GM23338 (cell line): Measurements from ENCODE around the gene GFER. TPM values are rescaled to one million over a fixed set of nuclear protein-coding genes. Genes with fewer than 3 reads are reported as not detected.

Source experiments
- ATAC-seq: fragments of 200-7000 bp; cut with Tn5 transposase; 3 replicates; pipeline ENCODE4 v1.9.1; 2020
- DNase-seq: peaks from one replicate; pipeline ENCODE4 v3.0.0-alpha.2; 2015; ENCODE audit warnings: low spot score
- H2AFZ ChIP-seq: fragments of 200-600 bp; sonication (generic); 2 replicates; pipeline ENCODE4 v1.8.0; 2016; ENCODE audit warnings: antibody characterized with exemption, mild to moderate bottlenecking, moderate library complexity
- H3F3A ChIP-seq: fragments of 200-600 bp; sonication (generic); replicated peaks from 2 replicates; pipeline ENCODE4 v1.8.0; 2017; ENCODE audit warnings: antibody characterized with exemption, mixed run types, low read depth
- H3K27ac ChIP-seq: fragments of 200-600 bp; sonication (generic); 2 replicates; pipeline ENCODE4 v1.6.1; 2016; ENCODE audit warnings: low read depth
- H3K27me3 ChIP-seq: fragments of 200-600 bp; sonication (generic); 2 replicates; pipeline ENCODE4 v1.8.0; 2016; ENCODE audit warnings: mild to moderate bottlenecking, mixed run types, moderate library complexity; ENCODE audit not compliant: insufficient read depth
- H3K36me3 ChIP-seq: fragments of 200-600 bp; sonication (generic); 2 replicates; pipeline ENCODE4 v1.8.0; 2016; ENCODE audit warnings: mild to moderate bottlenecking; ENCODE audit not compliant: insufficient read depth
- H3K4me1 ChIP-seq: fragments of 200-600 bp; sonication (generic); 2 replicates; pipeline ENCODE4 v1.8.0; 2016; ENCODE audit warnings: mild to moderate bottlenecking, moderate library complexity; ENCODE audit not compliant: insufficient read depth
- H3K4me2 ChIP-seq: fragments of 200-600 bp; sonication (generic); 2 replicates; pipeline ENCODE4 v1.7.1; 2017; ENCODE audit warnings: mixed run types
- H3K4me3 ChIP-seq: fragments of 200-600 bp; sonication (generic); 2 replicates; pipeline ENCODE4 v1.6.1; 2016; ENCODE audit warnings: mixed run types
- H3K79me2 ChIP-seq: fragments of 200-600 bp; sonication (generic); replicated peaks from 2 replicates; pipeline ENCODE4 v1.8.0; 2017; ENCODE audit warnings: mild to moderate bottlenecking; ENCODE audit not compliant: insufficient read depth
- H3K9me2 ChIP-seq: fragments of 200-600 bp; sonication (generic); 2 replicates; pipeline ENCODE4 v1.8.0; 2017; ENCODE audit not compliant: insufficient read depth
- H4K20me1 ChIP-seq: fragments of 200-600 bp; sonication (generic); replicated peaks from 2 replicates; pipeline ENCODE4 v1.8.0; 2017; ENCODE audit warnings: mild to moderate bottlenecking; ENCODE audit not compliant: insufficient read depth
- H3K27ac Mint-ChIP-seq: 2 replicates; pipeline ENCODE4 v1.8.0; 2020; ENCODE audit warnings: inconsistent platforms, mild to moderate bottlenecking, moderate library complexity, mixed read lengths
- H3K27me3 Mint-ChIP-seq: 3 replicates; pipeline ENCODE4 v1.8.0; 2022; ENCODE audit warnings: low read depth, mild to moderate bottlenecking, moderate library complexity, mixed read lengths, inconsistent platforms; ENCODE audit not compliant: insufficient read depth, poor library complexity
- H3K36me3 Mint-ChIP-seq: 3 replicates; pipeline ENCODE4 v1.8.0; 2021; ENCODE audit warnings: low read depth, mild to moderate bottlenecking, inconsistent platforms, moderate library complexity, mixed read lengths
- H3K4me1 Mint-ChIP-seq: 3 replicates; pipeline ENCODE4 v1.8.0; 2020; ENCODE audit warnings: mild to moderate bottlenecking, inconsistent platforms, mixed read lengths
- H3K4me3 Mint-ChIP-seq: 3 replicates; pipeline ENCODE4 v1.8.0; 2021; ENCODE audit warnings: moderate library complexity, mild to moderate bottlenecking, inconsistent platforms, mixed read lengths
- H3K9me3 Mint-ChIP-seq: 3 replicates; pipeline ENCODE4 v1.8.0; 2020; ENCODE audit warnings: moderate library complexity, mild to moderate bottlenecking, inconsistent platforms, mixed read lengths
- CREB1 ChIP-seq: fragments of 250-450 bp; sonication (Bioruptor Pico); IDR thresholded peaks from 2 replicates; pipeline ENCODE4 v1.5.0; 2020; ENCODE audit warnings: low read depth, mild to moderate bottlenecking, moderate library complexity
- EZH2 ChIP-seq: fragments of 200-600 bp; sonication (generic); IDR thresholded peaks from one replicate; pipeline ENCODE4 v1.8.0; 2017; ENCODE audit warnings: antibody characterized with exemption, mild to moderate bottlenecking, low read depth; ENCODE audit not compliant: unreplicated experiment
- EZH2phosphoT487 ChIP-seq: fragments of 200-600 bp; sonication (generic); IDR thresholded peaks from one replicate; pipeline ENCODE4 v1.8.1; 2018; ENCODE audit warnings: antibody characterized with exemption; ENCODE audit not compliant: unreplicated experiment
- JUNB ChIP-seq: IDR thresholded peaks from one replicate; pipeline ENCODE4 v1.6.1; 2016; ENCODE audit warnings: antibody characterized with exemption; ENCODE audit not compliant: unreplicated experiment
- NANOG ChIP-seq: IDR thresholded peaks from 2 replicates; pipeline ENCODE4 v1.6.1; 2016; ENCODE audit warnings: antibody characterized with exemption, borderline replicate concordance
- POLR2AphosphoS5 ChIP-seq: IDR thresholded peaks from 2 replicates; pipeline ENCODE4 v1.6.1; 2016; ENCODE audit warnings: antibody characterized with exemption, low read depth
- REST ChIP-seq: IDR thresholded peaks from one replicate; pipeline ENCODE4 v1.6.1; 2018; ENCODE audit warnings: antibody characterized with exemption; ENCODE audit not compliant: unreplicated experiment
- STAT1 ChIP-seq: IDR thresholded peaks from one replicate; pipeline ENCODE4 v1.6.1; 2016; ENCODE audit warnings: antibody characterized with exemption; ENCODE audit not compliant: unreplicated experiment
- ZNF114 ChIP-seq: fragments of 250-450 bp; sonication (Bioruptor Pico); IDR thresholded peaks from 2 replicates; pipeline ENCODE4 v1.5.0; 2020; ENCODE audit warnings: mild to moderate bottlenecking, moderate library complexity
- ZNF331 ChIP-seq: fragments of 250-450 bp; sonication (Bioruptor Pico); IDR thresholded peaks from 2 replicates; pipeline ENCODE4 v1.5.0; 2020; ENCODE audit warnings: low read depth, mild to moderate bottlenecking, moderate library complexity
- polyA plus RNA-seq: library from polyadenylated mRNA; unstranded; fragments of >200 nt; fragmentation: Nextera tagmentation; extraction: Ambion mirVana; gene quantifications from 2 replicates; pipeline ENCODE4 v1.2.1, GENCODE V29; 2016
- total RNA-seq: library from RNA; depleted of rRNA; stranded (reverse); fragments of >200 nt; shearing (Covaris generic); gene quantifications from 2 replicates; pipeline ENCODE4 v1.2.3, GENCODE V29; 2014
- TF ChIP-seq, protein P1 (sequence below): IDR thresholded peaks from 2 replicates; pipeline ENCODE4 v1.6.1; 2016; ENCODE audit warnings: antibody characterized with exemption
- TF ChIP-seq, protein P2 (sequence below), 2 experiments: fragments of 200-600 bp in 1 of 2; sonication (generic) in 1 of 2; conservative IDR thresholded peaks; 2 replicates each; pipeline versions ENCODE4 v1.5.1 to v1.6.1; 2016 to 2017; ENCODE audit warnings: antibody characterized with exemption in 2 of 2, low read depth in 2 of 2, mild to moderate bottlenecking in 2 of 2, moderate library complexity in 1 of 2

GFER gene
- total and polyA plus RNA-seq, 2 experiments from 2014 or later: 40.1 to 64.5 TPM

- no peak for TF ChIP-seq REST
- no peak for TF ChIP-seq CREB1 (CRISPR knock-in tag)
- TF ChIP-seq, protein P1, sequence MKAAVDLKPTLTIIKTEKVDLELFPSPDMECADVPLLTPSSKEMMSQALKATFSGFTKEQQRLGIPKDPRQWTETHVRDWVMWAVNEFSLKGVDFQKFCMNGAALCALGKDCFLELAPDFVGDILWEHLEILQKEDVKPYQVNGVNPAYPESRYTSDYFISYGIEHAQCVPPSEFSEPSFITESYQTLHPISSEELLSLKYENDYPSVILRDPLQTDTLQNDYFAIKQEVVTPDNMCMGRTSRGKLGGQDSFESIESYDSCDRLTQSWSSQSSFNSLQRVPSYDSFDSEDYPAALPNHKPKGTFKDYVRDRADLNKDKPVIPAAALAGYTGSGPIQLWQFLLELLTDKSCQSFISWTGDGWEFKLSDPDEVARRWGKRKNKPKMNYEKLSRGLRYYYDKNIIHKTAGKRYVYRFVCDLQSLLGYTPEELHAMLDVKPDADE: no peak
- no peak for TF ChIP-seq ZNF114 (CRISPR knock-in tag)
- no peak for TF ChIP-seq EZH2phosphoT487
- no peak for TF ChIP-seq STAT1
- no peak for TF ChIP-seq POLR2AphosphoS5
- TF ChIP-seq NANOG: no peak
- TF ChIP-seq EZH2: no peak
- TF ChIP-seq, protein P2, sequence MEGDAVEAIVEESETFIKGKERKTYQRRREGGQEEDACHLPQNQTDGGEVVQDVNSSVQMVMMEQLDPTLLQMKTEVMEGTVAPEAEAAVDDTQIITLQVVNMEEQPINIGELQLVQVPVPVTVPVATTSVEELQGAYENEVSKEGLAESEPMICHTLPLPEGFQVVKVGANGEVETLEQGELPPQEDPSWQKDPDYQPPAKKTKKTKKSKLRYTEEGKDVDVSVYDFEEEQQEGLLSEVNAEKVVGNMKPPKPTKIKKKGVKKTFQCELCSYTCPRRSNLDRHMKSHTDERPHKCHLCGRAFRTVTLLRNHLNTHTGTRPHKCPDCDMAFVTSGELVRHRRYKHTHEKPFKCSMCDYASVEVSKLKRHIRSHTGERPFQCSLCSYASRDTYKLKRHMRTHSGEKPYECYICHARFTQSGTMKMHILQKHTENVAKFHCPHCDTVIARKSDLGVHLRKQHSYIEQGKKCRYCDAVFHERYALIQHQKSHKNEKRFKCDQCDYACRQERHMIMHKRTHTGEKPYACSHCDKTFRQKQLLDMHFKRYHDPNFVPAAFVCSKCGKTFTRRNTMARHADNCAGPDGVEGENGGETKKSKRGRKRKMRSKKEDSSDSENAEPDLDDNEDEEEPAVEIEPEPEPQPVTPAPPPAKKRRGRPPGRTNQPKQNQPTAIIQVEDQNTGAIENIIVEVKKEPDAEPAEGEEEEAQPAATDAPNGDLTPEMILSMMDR (conservative IDR thresholded peaks at IDR 0.05; ENCODE audit: low read depth in 2 of 2): no peak
- TF ChIP-seq ZNF331: no peak
Measured at GRCh38 chr16:2024032-2024420, 40.0 kb downstream of the GFER start (continued).

DNA sequence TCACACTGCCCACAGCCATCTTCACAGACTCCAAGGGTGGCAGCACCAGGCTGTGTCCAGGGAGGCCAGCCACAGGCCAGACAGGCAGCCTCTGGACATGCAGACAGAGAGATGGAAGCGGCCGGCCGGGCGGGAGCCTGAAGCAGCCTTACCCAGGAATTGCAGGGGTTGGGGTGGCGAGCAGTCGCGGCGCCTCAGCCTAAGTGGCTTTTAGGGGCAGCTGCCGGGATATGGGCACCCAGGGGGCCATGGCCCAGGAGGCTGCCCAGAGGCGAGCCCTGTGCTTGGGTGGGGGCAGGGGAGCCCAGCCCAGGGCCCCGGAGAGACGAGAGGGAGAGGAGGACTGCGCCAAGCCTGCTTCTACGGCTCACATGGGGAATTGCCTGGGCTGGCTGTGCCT lies 41.3 kb downstream of the GFER start:
- no peak overlapping the region for H3K27ac Mint-ChIP-seq
- peaks cover 3% of the 10 kb centered on the region; the same call in 1 of the 3 replicates for H3K36me3 Mint-ChIP-seq
- no peak overlapping the region for H3K4me3 ChIP-seq
- peaks cover 14% of the 10 kb centered on the region for H3K4me1 Mint-ChIP-seq
- H3K27me3 ChIP-seq: peaks cover 55% of the 10 kb centered on the region
- H3F3A ChIP-seq: peaks cover 5% of the 10 kb centered on the region
- peaks cover 33% of the 10 kb centered on the region for H3K27me3 Mint-ChIP-seq
- no peaks in the 10 kb centered on the region; the same call in 1 of the 2 replicates for H3K4me1 ChIP-seq
- no peak for ATAC-seq
- TF ChIP-seq, protein P2 (conservative IDR thresholded peaks at IDR 0.05; ENCODE audit: low read depth in 2 of 2): no peak
- no peak for TF ChIP-seq JUNB
- no peak for TF ChIP-seq NANOG
- TF ChIP-seq EZH2phosphoT487: no peak
- no peak for TF ChIP-seq ZNF331
- TF ChIP-seq CREB1 (CRISPR knock-in tag): no peak
- TF ChIP-seq, protein P1: no peak
- no peak for TF ChIP-seq ZNF114 (CRISPR knock-in tag)
- TF ChIP-seq STAT1: no peak
- no peak overlapping the region for H2AFZ ChIP-seq
- DNase-seq: no peak
- no peaks in the 10 kb centered on the region for H3K79me2 ChIP-seq
- no peaks in the 10 kb centered on the region for H4K20me1 ChIP-seq
- H3K36me3 ChIP-seq: no peaks in the 10 kb centered on the region
- no peak overlapping the region for H3K27ac ChIP-seq
- H3K4me2 ChIP-seq: no peak overlapping the region
- no peaks in the 10 kb centered on the region for H3K9me2 ChIP-seq
- no peak overlapping the region for H3K4me3 Mint-ChIP-seq
- no peaks in the 10 kb centered on the region for H3K9me3 Mint-ChIP-seq
